ENCODE measurements around the gene CST7.
"Not testable (repeated sequence)": the region's sequence is repeated elsewhere in the genome, so short reads cannot be mapped to it uniquely, and the experiment has no call there.

CST7 gene

DNA sequence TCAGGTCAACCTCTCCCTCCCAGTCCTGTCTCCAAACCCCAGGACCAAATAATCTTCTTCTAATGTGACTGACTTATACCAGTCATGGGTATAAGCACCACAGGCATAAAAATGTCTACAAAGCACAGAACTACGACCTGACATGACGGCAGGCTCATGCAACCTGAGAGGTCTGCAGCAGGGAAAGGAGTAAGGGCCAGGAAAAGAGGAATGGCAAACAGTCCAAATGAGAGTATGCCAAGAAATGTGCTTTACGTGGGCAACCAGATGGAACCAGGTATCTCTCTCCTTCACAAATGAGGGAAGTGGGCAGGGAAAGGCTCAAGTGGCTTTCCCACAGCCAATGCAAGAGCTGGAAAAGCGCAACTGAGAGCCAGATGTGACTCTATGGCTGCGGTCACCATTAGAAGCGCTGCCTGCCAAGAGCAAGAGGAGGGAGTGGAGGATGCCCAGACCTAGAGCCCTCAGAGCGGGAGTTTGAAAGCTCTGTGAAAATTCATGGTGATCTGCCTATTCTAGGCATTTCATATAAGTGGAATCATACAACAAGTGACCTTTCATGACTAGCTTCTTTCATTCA is 37.5 kb downstream of the CST7 start:
- DNase-seq (ENCODE audit: low read depth, low spot score) = no peak

DNA sequence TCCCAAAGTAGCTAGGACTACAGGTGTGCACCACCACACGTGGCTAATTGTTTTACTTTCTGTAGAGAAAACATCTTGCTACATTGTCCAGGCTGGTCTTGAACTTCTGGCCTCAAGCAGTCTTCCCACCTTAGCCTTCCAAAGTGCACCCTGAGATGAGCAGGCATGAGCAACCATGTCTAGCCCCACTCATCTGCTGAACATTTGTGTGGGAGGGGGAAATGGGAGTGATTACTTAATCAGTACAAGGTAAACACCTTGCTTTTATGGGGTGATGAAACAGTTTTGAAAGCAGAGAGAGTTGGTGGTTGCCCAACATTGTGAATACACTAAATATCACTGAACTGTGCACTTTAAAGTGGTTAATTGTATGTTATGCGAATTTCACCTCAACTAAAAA is 38.2 kb downstream of the CST7 start:
- DNase-seq (ENCODE audit: low read depth, low spot score) = no peak

DNA sequence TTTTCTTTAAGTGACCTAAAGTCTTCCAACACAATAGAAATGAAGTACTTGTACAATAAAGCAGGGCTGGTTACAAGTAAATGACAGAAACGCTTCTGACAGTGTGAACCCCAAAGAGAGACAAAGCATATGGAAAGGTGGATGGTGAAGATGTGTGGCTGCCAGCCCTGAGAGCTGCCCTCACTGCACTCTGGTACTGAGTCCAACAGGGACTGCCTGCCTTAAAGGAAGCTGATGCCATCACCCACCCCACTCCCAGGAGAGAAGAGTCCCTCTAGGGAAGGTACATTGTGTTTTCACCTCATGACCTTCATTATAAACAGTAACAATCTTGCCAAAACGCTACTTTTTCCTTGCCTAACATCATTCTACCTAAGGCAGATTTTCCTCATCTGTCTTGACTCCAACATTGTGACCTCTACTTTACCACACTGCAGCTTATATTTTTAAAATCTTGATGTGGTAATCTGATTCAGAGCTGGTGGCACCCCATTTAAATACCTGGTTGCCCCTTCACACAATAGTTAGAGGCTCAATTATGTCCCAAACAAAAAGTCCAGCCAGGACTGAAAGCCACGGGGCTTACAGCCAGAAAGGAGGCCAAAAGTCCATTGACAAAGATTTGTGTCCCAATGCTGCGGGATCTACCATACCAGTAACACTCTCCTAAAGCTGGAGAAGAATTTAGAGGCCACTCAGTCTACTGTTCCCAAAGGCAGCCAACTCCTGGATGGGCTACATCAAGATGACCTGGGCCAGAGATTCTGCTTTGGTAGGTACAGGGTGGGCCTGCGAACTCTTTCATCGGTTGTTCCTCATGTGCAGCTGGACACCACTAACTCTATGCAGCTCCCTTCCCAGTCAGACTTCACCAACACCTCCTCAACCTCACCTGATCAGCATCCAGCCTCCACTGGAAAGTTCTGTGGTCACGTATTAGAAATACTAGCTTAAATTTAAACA is 39.1 kb downstream of the CST7 start:
- no peak for DNase-seq (ENCODE audit: low read depth, low spot score)

DNA sequence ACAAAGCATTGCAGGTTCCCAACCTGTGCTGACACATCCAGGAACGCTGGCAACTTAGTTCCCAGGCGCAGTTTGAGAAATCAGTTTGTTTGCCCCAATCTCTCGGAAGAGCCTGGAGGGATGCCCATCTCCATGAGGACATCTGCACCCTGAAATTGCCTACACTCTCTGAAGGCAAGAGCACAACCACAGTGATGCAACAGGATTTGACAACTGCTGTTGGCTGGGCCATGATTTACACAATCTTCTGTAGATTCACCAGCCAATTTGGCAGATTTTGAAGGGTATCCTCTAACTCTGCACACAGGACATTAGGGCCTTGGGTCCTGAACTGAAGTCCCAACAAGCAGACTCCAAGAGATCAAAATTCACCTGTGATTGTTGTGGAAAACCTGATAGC is 40.1 kb downstream of the CST7 start:
- DNase-seq (ENCODE audit: low read depth, low spot score) = no peak

DNA sequence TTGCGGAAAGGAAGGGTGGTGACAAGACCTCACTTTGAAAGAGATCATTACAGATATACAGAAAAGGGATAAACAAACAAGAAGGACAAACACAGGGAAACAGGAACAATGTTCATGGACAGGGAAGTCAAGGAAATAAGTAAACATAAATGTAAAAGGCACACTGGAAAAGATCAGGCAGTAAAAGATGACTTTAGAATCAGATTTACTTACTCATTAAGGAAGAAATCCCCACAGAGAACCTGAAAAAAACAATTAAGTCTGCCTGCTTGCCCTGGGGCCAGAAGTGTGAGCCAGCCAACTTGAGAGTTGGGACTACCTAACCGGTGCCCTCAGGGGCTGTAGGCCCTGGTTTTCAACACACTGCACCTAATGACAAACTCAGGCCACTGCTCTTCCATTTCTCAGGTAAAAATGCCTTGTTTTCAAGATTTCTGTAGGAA is 41.8 kb downstream of the CST7 start:
- DNase-seq (ENCODE audit: low read depth, low spot score) = no peak

DNA sequence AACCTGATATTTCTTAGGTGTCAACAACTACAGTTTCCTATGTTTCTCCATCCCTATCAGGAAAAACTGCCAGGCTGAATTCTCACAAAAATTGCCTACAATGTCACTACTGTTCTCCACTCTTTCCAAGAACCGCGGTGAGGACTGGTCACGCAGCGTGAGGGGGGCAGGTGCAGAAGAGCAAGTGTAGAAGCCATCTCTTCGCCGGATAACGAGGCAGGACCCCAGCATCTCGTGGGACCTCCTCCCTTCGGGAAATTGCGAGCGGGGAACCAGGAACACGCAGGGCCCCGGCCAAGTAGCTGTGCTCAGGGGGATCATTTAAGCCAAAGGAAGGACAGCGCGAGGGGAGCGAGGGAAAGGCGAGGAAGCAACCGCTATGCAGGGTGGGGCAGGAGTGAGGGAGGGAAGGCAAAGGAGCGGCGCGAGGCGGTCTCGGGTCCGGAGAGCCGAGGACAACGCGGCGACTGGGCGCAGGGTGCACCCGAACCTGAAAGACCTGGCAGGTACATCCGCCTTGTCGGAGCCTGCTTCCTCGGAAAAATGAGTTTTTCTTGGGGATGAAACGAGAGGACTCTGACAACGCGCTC is 42.9 kb downstream of the CST7 start:
- no peak for DNase-seq (ENCODE audit: low read depth, low spot score)

DNA sequence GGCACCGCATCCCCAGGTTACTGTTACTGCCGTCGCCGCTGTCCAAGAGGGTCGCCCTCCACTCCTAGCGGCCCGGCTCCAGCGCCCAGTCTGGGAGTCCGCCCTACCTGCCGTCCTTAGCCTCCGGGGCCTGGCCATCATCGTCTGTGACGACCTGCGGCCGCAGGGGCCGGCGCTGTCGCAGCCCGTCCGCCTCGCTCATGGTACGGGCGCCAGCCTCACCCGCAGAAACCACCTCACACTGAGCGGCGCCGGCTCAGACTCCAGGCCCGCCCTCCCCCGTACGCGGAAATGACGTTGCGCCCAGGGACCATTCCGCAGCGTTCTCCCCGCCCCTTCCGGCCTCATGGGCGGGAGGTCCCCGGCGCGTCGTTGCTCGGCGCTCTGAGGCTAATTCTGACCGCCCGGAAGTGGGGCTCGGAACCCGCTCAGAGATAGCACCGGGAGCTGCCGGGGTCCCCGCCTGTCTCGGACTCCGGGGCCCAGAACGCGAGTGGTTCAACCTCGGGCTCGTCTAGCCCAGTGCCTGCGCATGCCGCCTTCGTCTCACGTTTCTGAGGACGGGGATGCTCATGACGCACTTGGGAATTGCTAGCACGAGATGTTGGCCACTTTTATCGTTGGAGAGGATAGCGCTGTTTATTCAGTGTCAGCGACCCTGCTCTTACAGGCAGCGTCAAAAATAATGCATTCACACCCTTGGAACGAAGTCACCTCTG is 43.6 kb downstream of the CST7 start, which contains the start of gene APMAP:
Gene APMAP (minus strand): TSS at position 265 of the 719 bp plus-strand sequence. CDS start 63 bp downstream, at position 202.
- DNase-seq (ENCODE audit: low read depth, low spot score) = peak; percentile 40

DNA sequence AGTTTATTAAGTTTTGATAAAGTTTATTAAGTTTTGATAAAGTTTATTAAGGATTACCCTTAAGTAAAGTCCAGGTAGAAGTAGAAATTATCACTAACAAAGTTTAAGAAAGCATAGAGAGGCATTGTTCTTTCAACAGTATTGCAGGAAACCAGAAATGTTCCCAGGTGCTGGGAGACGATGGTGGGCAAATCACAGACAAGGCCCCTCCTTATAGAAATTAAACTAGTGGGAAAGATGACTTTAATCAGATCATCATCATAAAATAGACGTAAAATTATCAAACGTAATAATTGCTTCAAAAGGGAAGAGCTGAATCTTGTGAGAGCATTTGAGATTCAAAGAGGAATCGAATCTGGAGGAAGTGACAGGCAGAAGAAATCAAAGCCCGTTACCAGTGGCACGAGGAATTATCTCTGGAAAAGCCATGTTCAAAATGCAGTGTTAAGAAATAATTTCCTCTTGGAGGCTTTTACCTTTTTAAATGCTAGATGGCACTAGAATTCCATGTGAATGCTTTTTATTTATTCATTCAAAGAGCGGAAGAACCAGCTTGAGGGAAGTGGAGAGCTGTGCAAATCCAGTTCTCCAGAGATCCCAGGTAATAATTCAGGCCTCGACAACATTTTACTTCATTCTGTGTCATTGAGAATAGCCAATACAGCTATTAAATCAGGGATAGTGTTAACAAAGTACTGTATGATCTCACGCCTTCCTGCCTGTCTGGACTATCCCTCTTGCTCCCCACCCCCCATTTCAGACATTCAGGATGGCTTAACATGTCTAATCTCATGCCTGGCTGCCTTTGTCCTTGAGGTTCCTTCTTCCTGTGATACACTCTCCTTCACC is 44.5 kb downstream of the CST7 start:
- DNase-seq (ENCODE audit: low read depth, low spot score) = no peak

DNA sequence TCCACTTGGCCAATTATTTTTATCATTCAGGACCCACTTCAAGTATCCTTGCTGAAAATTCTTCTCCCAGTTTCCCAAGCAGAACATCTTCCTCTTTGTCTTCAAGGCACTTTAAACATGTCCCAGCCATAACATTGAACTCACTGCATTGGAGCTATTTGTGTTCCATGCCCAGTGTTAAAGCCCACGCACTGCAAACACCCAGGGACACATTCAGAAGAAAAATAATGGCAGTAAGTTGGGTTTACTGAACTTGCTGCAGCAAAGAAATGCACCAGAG is 45.1 kb downstream of the CST7 start:
- no peak for DNase-seq (ENCODE audit: low read depth, low spot score)

DNA sequence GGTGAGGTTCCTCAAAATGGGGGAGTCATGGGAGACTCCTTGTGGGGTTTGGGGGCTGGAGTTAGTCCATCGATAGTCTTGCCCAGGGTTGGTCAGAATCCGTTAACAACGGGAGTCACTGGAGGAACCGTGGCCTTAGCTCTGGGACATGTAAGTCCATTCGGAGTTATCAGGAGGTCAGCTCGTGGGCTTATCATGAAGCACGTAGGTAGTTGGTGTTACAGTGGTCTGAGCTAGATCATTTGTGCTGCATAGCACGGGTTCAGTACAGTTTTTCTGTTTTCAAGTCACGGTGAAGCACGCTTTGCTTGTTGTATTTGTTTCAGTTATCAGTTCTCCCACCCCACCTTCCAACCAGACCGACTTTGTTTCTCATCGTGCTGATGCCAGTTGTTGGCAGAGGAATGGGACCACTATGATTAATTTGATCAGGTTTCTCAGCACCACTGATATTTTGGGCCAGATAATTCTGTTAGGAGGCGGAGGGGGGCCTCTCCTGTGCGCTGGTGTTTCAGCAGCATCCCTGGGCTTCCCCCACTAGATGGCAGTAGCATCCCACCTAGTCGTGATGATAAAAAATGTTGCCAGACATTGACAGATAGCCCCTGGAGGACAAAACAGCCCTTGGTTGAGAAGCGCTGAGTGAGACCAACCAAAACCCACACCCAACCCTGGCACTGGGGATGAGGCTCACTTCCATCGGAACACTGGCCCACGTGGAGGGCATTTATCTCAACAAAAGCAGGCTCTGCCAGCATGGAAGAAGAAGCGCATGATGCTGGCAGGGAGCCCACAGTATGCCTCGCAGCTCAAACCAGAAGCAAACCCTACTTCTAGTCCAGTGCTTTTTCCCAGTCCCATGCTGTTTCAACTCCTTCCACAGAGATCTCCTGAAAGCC is 45.6 kb downstream of the CST7 start:
- peak; percentile 25 for DNase-seq (ENCODE audit: low read depth, low spot score)

DNA sequence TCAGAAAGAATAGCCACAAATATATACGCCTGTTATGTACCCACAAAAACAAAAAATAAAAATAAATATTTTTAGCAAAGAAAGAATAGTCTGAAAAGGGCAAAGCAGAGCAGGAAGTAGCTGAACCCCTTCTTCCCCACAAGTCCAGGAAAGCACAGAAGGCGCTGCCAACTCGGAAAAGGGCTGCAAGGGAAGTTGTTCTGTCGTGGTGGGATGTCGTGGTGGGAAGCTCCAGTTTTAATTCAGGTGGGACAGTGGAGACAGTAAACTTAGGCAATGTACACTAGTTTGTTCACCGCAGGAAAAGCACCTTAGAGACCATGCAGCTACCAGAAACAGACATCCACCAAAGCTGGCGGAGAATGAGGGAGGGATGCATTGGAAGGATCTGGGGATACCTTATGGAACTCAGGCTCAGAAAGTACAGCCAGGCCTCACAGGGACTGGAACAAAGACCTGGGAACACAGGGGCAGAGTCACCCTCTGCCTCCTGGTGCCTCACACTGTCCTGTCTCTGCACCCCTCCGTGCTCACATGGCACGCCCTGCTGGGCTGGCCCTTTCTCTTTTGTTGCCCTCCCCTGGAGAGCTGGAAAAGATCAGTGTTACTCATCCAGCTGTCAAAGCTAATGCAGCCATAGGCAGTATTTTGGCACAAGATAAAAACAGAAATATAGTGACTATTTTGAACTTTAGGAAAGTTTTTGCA is 46.8 kb downstream of the CST7 start:
- no peak for DNase-seq (ENCODE audit: low read depth, low spot score)

DNA sequence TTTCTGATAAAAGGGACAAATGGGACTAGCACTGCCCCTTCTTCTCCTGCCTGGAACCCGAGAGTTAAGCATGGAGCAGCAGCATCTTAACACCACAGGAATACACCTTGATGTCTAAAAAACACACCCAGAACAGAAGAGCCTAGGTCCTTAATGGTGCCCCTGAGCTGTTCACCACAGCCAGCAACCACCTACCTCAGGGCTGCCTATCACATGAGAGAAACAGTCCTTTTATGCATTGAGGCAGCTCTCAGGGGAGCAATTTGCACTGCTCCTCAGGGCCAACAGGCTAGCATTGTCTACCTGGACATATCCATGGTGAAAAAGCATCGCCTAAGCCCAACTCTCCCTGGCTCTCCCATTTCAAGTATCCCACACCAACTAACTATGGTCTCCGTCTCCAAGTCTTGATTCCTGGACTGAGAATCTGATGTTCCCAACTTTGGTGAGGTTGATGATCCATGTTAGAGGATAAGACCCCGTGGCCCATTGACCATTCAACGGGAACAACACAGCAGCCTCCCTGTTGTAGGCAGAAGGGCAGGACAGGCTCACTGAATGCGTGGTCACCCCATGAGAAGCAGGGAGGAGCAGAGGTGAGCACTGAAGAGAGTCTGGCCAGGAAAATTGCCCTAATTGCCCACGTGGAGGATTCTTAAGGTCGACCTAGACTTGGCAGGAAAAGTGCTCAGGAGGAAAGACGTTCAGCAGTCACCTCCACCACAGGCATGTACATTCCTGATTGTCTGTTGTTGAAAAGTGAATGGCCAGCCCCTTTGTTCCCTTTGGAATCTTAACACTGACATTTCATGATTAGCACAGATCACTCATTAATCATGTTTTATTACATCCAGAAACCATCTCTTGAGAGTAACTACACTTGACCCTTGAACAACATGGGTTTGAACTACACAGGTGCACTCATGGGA is 47.6 kb downstream of the CST7 start:
- no peak for DNase-seq (ENCODE audit: low read depth, low spot score)

DNA sequence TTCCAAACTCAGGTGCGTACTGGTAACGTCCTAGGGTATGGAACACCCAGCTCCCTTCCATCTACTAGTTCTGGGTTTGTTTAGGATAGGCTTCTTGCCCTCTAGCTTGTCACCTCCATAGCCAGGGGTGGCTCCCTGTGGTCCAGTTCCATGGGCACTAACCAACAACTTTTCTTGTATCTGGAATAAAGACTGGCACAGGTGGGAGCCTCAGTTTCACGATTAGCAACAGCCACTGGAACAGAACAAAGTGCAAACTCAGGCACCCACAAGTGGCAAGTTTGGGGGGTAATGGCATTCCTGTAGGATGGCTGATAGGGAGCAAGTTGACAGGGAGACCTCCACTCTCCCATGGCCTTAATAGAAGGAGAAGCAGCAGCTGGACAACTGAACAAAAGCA is 49.1 kb downstream of the CST7 start:
- DNase-seq (ENCODE audit: low read depth, low spot score) = no peak

DNA sequence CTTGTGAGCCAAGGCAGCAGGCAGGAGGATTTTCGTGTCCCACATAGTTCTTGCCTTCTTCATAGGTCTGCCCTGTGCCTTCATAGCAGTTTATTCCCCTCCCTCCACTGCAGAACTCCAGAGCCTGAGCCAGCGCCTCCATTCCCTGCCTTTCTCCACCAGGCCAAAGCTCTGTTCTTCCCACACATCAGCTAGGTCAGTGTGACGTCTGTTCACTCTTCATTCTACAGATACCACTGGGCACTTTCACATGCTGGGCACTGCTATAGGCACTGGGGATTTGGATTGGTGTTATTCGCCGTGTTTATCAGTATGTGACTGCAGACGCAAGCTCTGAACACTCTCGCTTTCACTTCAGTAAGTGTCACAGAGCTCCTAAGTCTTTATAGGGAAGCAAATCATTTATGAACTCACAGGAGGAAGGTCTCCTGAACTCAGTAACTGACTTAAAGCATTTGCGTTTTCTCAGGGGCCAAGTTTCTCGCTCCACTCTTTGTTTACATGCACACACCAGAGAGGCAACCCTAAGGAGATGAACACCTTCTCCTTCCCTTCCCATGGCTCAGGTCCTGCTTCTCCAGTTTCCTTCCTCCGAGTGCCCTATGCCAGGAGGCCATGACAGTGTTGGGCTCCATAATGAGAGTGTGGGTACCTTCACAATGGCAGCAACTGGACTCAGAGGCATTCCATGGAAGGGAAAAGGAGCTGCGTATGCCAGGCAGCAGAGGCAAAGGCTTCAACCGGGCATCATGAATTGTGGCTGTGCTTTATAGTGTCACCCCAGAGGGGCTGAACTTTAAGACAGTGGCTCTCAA is 49.8 kb downstream of the CST7 start:
- no peak for DNase-seq (ENCODE audit: low read depth, low spot score)

DNA sequence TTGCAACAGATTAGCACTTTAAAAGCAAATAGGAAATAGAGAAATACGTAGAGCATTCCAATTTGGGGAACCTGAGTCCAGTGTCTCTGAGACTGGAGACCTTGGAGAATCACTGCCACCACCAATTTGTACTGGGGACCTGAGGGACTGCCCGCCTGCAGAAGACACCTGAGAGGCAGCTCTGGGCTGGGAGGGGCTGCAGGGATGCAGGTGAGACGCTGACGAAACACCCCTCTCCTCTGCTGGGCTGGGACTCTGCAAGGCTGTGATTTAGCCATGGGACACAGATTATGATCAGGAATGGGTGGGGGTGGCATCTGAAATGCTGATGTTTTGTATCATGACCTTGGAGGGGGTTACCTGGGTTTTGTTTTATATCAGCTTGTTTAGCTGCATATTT is 50.5 kb downstream of the CST7 start:
- no peak for DNase-seq (ENCODE audit: low read depth, low spot score)

DNA sequence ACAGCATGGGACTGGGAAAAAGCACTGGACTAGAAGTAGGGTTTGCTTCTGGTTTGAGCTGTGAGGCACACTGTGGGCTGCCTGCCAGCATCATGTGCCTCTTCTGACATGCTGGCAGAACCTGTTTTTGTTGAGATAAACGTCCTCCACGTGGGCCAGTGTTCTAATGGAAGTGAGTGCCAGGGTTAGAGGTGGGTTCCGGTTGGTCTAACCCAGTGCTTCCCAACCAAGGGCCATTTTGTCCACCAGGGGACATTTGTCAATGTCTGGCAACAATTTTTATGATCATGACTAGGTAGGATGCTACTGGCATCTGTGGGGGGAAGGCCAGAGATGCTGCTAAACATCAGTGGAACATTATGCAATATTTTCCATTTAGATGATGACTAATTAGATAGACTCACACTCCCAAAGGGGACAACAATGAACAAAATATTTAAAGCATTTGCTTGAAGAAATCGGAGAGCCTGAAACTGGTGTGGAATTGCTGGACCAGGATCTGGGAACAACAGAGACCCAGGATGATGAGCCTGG is 51.3 kb downstream of the CST7 start:
- no peak for DNase-seq (ENCODE audit: low read depth, low spot score)

DNA sequence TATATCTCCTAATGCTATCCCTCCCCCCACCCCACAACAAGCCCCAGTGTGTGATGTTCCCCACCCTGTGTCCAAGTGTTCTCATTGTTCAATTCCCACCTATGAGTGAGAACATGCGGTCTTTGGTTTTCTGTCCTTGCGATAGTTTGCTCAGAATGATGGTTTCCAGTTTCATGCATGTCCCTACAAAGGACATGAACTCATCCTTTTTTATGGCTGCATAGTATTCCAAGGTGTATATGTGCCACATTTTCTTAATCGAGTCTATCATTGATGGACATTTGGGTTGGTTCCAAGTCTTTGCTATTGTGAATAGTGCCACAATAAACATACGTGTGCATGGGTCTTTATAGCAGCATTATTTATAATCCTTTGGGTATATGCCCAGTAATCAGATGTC is 52.3 kb downstream of the CST7 start:
- DNase-seq (ENCODE audit: low read depth, low spot score) = not testable (repeated sequence)

Measured in iPS DF 19.7 (cell line).